ENCODE data around the gene VDAC1.

VDAC1 gene

DNA sequence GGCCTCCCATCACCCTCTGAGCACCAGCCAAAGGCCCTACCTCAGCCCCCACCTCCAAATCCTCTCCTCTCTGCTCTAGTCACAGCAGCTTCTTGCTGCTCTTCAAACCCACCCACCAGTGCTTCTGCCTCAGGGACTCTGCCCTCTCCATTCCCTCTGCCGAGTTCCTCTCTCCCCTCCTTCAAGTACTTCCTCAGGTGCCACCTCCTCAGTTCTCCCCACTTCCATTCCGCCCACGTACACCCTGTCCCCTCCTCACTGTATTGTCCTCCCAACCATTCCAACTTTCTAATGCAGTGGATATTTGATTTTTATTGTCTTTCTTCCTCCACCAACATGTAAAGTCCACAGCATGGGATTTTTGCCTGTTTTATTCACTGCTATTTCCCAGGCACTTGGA lies 79.5 kb downstream of the VDAC1 start:
- no peak for DNase-seq

DNA sequence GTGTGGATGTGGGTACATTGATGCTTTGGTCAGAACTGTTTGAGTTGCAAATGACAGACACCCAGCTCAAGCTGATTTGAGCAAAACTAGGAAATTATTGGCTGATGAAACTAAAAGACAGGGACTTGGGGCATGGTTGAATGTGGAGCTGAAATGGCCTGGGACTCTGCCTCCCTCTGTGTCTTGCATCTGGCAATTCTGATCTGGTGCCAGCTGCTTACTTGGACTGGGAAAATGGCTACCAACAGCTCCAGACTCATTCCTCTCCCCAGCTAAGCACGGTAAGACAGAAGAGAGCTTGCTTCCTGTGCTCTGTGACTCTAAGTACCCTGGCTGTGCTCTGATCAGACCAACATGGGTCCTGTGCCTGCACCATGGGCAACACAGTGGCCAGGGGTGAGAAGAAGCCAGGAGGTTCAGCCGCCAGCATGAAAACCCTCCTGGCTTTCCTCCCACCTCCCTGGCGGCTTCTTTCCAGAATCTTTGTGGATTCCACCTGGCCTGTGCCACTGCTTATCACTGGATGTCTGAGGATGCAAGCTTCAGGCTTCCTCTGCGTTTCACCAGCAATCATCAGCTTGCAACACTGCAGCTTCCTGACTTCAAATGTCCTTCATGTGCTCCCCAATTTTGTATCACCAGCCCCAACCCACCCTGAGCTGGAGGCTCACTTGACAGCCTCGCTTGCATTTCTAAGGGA lies 80.4 kb downstream of the VDAC1 start:
- peak in 2 of 14 donors; percentile 8 to 65 for DNase-seq

DNA sequence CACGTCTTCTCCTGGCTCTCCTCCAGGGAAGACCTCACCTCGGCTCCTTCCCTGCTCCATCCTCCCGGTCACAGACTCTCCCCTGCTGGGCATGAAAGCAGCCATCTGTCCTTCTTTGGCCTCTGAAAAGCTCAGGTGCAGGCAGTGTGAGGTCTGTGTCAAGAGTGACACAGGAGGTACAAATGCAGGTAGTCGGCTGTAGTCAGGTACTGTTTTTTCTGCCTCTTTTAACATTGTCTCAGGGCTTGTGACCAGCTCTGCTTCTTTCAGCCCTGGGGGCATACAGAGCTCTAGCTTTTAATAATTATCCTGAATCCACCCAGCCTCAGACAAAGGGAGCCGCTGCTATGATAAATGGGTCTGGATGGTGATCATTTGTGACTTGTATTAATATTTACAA lies 82.8 kb downstream of the VDAC1 start:
- peak in 1 of 14 donors; percentile 83 for DNase-seq
